CD14-positive monocyte (primary cell): ENCODE results near the gene FTSJ3. TPM values are rescaled to one million over a fixed set of nuclear protein-coding genes. Genes with fewer than 3 reads are reported as not detected.

ENCODE experiments used
- DNase-seq, 3 donors: peaks; one replicate each; pipeline ENCODE4 v3.0.0-alpha.2; 2011 to 2022
- H2AFZ ChIP-seq: 2 replicates; pipeline ENCODE4 v1.6.0; 2012; ENCODE audit warnings: mild to moderate bottlenecking, low read depth, low read length, inconsistent platforms; ENCODE audit not compliant: insufficient read depth, poor library complexity, severe bottlenecking
- H3K27ac ChIP-seq, 2 donors: 1 replicate in 1 of 2; 2 replicates in 1 of 2; pipeline ENCODE4 v1.5.1; 2012 to 2013; ENCODE audit warnings: low read length in 2 of 2, control low read depth in 1 of 2, inconsistent platforms in 1 of 2, low read depth in 1 of 2, mild to moderate bottlenecking in 1 of 2
- H3K27me3 ChIP-seq, 2 donors: one replicate each; pipeline versions ENCODE4 v1.6.0 to v1.6.1; 2011 to 2013; ENCODE audit warnings: low read length in 2 of 2; ENCODE audit not compliant: control insufficient read depth in 2 of 2, insufficient read depth in 2 of 2
- H3K36me3 ChIP-seq, 2 donors: replicated peaks in 1 of 2; 1 replicate in 1 of 2; 2 replicates in 1 of 2; pipeline versions ENCODE4 v1.5.1 to v1.6.1; 2012 to 2013; ENCODE audit warnings: low read length in 2 of 2, control low read depth in 1 of 2, inconsistent platforms in 1 of 2, mild to moderate bottlenecking in 1 of 2; ENCODE audit not compliant: insufficient read depth in 2 of 2, control insufficient read depth in 1 of 2
- H3K4me1 ChIP-seq, 2 donors: 1 replicate in 1 of 2; 2 replicates in 1 of 2; pipeline versions ENCODE4 v1.5.1 to v1.6.1; 2012 to 2013; ENCODE audit warnings: low read length in 2 of 2, control low read depth in 1 of 2, inconsistent platforms in 1 of 2, mild to moderate bottlenecking in 1 of 2, moderate library complexity in 1 of 2; ENCODE audit not compliant: insufficient read depth in 2 of 2, control insufficient read depth in 1 of 2
- H3K4me2 ChIP-seq: replicated peaks from 2 replicates; pipeline ENCODE3; 2012; ENCODE audit warnings: low read length, moderate library complexity, mild to moderate bottlenecking; ENCODE audit not compliant: poor library complexity, severe bottlenecking; ENCODE audit errors: extremely low read depth
- H3K4me3 ChIP-seq, 3 experiments: fragments of 200-600 bp in 1 of 3; sonication (generic) in 1 of 3; replicated peaks in 1 of 3; 1 replicate in 2 of 3; 2 replicates in 1 of 3; pipeline ENCODE4 v1.5.1; 2011 to 2013; ENCODE audit warnings: low read length in 3 of 3, mild to moderate bottlenecking in 3 of 3, control low read depth in 2 of 3, low read depth in 2 of 3, inconsistent platforms in 1 of 3, moderate library complexity in 1 of 3
- H3K79me2 ChIP-seq: 2 replicates; pipeline ENCODE4 v1.6.0; 2012; ENCODE audit warnings: mild to moderate bottlenecking, control low read depth, inconsistent platforms, low read length, moderate library complexity; ENCODE audit not compliant: insufficient read depth
- H3K9ac ChIP-seq: 2 replicates; pipeline ENCODE4 v1.6.0; 2017; ENCODE audit warnings: low read length, mild to moderate bottlenecking; ENCODE audit not compliant: insufficient read depth, poor library complexity, severe bottlenecking
- H3K9me3 ChIP-seq, 2 donors: replicated peaks in 1 of 2; 1 replicate in 1 of 2; 2 replicates in 1 of 2; pipeline versions ENCODE4 v1.5.1 to v1.6.1; 2012 to 2013; ENCODE audit warnings: low read length in 2 of 2, control low read depth in 1 of 2; ENCODE audit not compliant: control insufficient read depth in 1 of 2, insufficient read depth in 1 of 2
- H4K20me1 ChIP-seq: 2 replicates; pipeline ENCODE4 v1.6.0; 2012; ENCODE audit warnings: mild to moderate bottlenecking, low read length, control low read depth, moderate library complexity; ENCODE audit not compliant: insufficient read depth
- H3K27ac Mint-ChIP-seq, 7 donors: one replicate each; pipeline ENCODE4 v1.8.0; 2020; ENCODE audit warnings: mild to moderate bottlenecking in 7 of 7, mixed read lengths in 7 of 7, moderate library complexity in 6 of 7, inconsistent platforms in 2 of 7
- H3K27me3 Mint-ChIP-seq, 3 donors: one replicate each; pipeline ENCODE4 v1.8.0; 2021 to 2022; ENCODE audit warnings: low read depth in 3 of 3, mild to moderate bottlenecking in 3 of 3, mixed read lengths in 3 of 3, moderate library complexity in 3 of 3, inconsistent platforms in 1 of 3
- H3K36me3 Mint-ChIP-seq, 2 donors: one replicate each; pipeline ENCODE4 v1.8.0; 2020; ENCODE audit warnings: mixed read lengths in 2 of 2, inconsistent platforms in 1 of 2, mild to moderate bottlenecking in 1 of 2
- H3K4me1 Mint-ChIP-seq: one replicate; pipeline ENCODE4 v1.8.0; 2020; ENCODE audit warnings: mild to moderate bottlenecking, mixed read lengths
- H3K4me3 Mint-ChIP-seq, 2 donors: one replicate each; pipeline ENCODE4 v1.8.0; 2020; ENCODE audit warnings: mild to moderate bottlenecking in 2 of 2, mixed read lengths in 2 of 2, moderate library complexity in 1 of 2
- H3K9me3 Mint-ChIP-seq, 7 donors: one replicate each; pipeline ENCODE4 v1.8.0; 2020 to 2022; ENCODE audit warnings: mixed read lengths in 7 of 7, mild to moderate bottlenecking in 6 of 7, moderate library complexity in 6 of 7, inconsistent platforms in 2 of 7
- WGBS: methylation state at CpG from one replicate; pipeline ENCODE4 v1.1.5; 2013; ENCODE audit warnings: missing lambda C conversion rate; ENCODE audit not compliant: insufficient coverage; 5-methylcytosine and 5-hydroxymethylcytosine counted together
- intact Hi-C, 2 donors: fragments of 100-400 bp; cut with micrococcal nuclease; formaldehyde crosslinking; loops; one replicate each; pipeline versions ENCODE4 v1.15.0 to v1.15.1; 2023
- polyA plus RNA-seq, 3 donors: library from polyadenylated mRNA; depleted of rRNA in 1 of 3; unstranded in 2 of 3; stranded (reverse) in 1 of 3; fragments of 300-500 nt in 2 of 3; fragments of >200 nt in 1 of 3; fragmentation: Illumina TruSeq in 2 of 3; gene quantifications; 1 replicate in 2 of 3; 2 replicates in 1 of 3; pipeline ENCODE4 v1.2.3, GENCODE V29; 2012 to 2021
- TF ChIP-seq, protein P1 (sequence below): fragments of 200-600 bp; IDR thresholded peaks from one replicate; pipeline ENCODE4 v1.8.0; 2022; ENCODE audit warnings: antibody characterized with exemption, mild to moderate bottlenecking

Gene FTSJ3
- polyA plus RNA-seq, 3 donors = 9.2 to 23.7 (median 15.0) TPM

DNA sequence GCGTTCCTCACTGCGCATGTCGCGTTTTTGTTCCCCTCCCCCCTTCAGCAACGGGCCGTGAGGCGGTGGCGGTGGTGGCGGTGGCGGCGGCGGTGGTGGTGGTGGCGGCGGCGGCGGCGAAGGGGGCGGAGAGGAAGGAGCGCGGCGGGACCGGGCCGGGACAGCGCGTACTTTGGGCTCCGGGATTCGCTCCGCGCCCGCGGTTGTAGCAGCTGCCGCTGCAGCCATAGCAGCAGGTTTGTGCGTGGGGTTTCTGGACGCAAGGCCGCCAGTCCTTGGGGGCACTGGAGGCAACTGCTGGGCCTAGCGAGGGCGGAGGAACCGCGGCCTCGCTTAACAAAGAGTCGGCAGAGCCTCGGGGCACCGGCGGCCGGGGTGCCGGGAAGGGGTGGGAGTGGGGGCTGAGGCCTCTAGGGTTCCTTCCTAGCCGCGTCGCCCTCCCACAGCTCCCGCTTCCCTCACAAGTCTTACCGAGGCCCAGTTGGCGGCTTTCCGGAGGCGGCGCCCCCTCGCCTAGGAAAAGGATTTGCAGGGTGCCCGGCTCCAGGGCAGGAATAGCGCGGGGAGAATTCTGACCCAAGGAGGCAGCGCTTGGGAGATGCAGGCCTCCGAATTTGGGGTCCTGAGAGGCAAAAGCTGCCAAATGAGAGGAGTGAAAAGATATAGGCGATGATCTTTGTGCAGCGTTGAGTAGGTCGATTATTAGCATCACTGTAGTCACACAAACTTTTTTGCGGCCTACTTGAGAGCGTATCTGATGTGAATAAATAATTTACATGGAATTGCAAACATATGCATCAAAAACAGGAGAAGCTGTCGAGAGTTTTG, 53.1 kb downstream of the FTSJ3 start, which contains the start of gene DDX42:
DDX42 (plus strand) TSS at position 30 of the 828 bp plus-strand sequence. CDS start 12,880 bp downstream, outside the sequence.
- no peaks in the 10 kb centered on the region for H3K9me3 ChIP-seq
- H3K79me2 ChIP-seq = peaks cover 91% of the 10 kb centered on the region
- DNase-seq = peak in 1 of 3 donors; percentile 44
- H3K4me3 ChIP-seq = peak within 1 kb of the TSS; percentile 93 to 96 (median 94)
- intact Hi-C loops = loop anchor here (5.0 to 10.0 kb wide), 3 partner anchors 68 to 150 kb away; partner anchors contain the start of genes MAP3K3 (in 1 of the 2) and SMARCD2 (in 1 of the 2)
- H3K27ac Mint-ChIP-seq = peak within 1 kb of the TSS; percentile 99 to 100 (median 99)
- WGBS = under 1% methylated on average over 28 of the region's 67 CpGs
- H3K27me3 Mint-ChIP-seq = peaks cover 0 to 1% (median 0%) of the 10 kb centered on the region in 3 donors
- H3K27me3 ChIP-seq = no peaks in the 10 kb centered on the region
- H2AFZ ChIP-seq = peak within 1 kb of the TSS; percentile 92
- no peaks in the 10 kb centered on the region for H3K9me3 Mint-ChIP-seq
- H3K36me3 Mint-ChIP-seq = peaks cover 9 to 28% of the 10 kb centered on the region in 2 donors
- H4K20me1 ChIP-seq = peaks cover 67% of the 10 kb centered on the region
- H3K27ac ChIP-seq = peak within 1 kb of the TSS; percentile 93 to 94
- H3K9ac ChIP-seq = peak within 1 kb of the TSS; percentile 93
- TF ChIP-seq, protein P1, sequence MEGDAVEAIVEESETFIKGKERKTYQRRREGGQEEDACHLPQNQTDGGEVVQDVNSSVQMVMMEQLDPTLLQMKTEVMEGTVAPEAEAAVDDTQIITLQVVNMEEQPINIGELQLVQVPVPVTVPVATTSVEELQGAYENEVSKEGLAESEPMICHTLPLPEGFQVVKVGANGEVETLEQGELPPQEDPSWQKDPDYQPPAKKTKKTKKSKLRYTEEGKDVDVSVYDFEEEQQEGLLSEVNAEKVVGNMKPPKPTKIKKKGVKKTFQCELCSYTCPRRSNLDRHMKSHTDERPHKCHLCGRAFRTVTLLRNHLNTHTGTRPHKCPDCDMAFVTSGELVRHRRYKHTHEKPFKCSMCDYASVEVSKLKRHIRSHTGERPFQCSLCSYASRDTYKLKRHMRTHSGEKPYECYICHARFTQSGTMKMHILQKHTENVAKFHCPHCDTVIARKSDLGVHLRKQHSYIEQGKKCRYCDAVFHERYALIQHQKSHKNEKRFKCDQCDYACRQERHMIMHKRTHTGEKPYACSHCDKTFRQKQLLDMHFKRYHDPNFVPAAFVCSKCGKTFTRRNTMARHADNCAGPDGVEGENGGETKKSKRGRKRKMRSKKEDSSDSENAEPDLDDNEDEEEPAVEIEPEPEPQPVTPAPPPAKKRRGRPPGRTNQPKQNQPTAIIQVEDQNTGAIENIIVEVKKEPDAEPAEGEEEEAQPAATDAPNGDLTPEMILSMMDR = no peak
- H3K4me1 ChIP-seq = peaks cover 39 to 54% of the 10 kb centered on the region in 2 donors
- H3K4me1 Mint-ChIP-seq = peaks cover 59% of the 10 kb centered on the region
- H3K36me3 ChIP-seq = peaks cover 11 to 29% of the 10 kb centered on the region in 2 donors
- peak within 1 kb of the TSS; percentile 98 for H3K4me2 ChIP-seq
- H3K4me3 Mint-ChIP-seq = peak within 1 kb of the TSS; percentile 92 to 96
